SK-N-MC (cell line): ENCODE data around the gene ERMP1.

Source experiments
- EZH2 ChIP-seq: fragments of 200-600 bp; sonication (generic); IDR thresholded peaks from one replicate; pipeline ENCODE4 v1.6.1; 2017; ENCODE audit warnings: antibody characterized with exemption
- POLR2AphosphoS5 ChIP-seq: IDR thresholded peaks from 2 replicates; pipeline ENCODE4 v1.6.1; 2012; ENCODE audit warnings: mild to moderate bottlenecking, low read depth, low read length, borderline replicate concordance

GRCh38 chr9:5864446-5864845, 31.5 kb upstream of the ERMP1 start:
- TF ChIP-seq EZH2 = no peak
- TF ChIP-seq POLR2AphosphoS5 = no peak
